Right cardiac atrium (tissue), 5 donors: Measurements from ENCODE around the gene TBC1D22A. TPM values are rescaled to one million over a fixed set of nuclear protein-coding genes. Genes with fewer than 3 reads are reported as not detected.
A peak's percentile ranks its signal among the peaks of the same experiment; 100 is the strongest.

Experiments
- ATAC-seq, 2 donors: fragments of 200-7000 bp; cut with Tn5 transposase; one replicate each; pipeline versions ENCODE4 v1.8.0 to v1.9.1; 2020; ENCODE audit warnings: moderate library complexity in 2 of 2, mild to moderate bottlenecking in 1 of 2
- DNase-seq, 3 donors: peaks; one replicate each; pipeline ENCODE4 v3.0.0-alpha.2; 2020
- H3K27ac ChIP-seq: one replicate; pipeline ENCODE4 v1.5.1; 2013; ENCODE audit warnings: mild to moderate bottlenecking, low read length, control low read depth, moderate library complexity
- H3K27me3 ChIP-seq: one replicate; pipeline ENCODE4 v1.6.1; 2013; ENCODE audit not compliant: control insufficient read depth, insufficient read depth
- H3K4me1 ChIP-seq: one replicate; pipeline ENCODE4 v1.6.1; 2013; ENCODE audit warnings: low read length; ENCODE audit not compliant: control insufficient read depth, insufficient read depth
- H3K4me3 ChIP-seq: one replicate; pipeline ENCODE4 v1.5.1; 2013; ENCODE audit warnings: low read length, control low read depth
- H3K9me3 ChIP-seq: one replicate; pipeline ENCODE4 v1.6.1; 2013; ENCODE audit warnings: low read length; ENCODE audit not compliant: control insufficient read depth
- WGBS: extraction: QIAGEN DNeasy Blood & Tissue Kit; methylation state at CpG from one replicate; pipeline ENCODE4 v1.1.7; 2013; 5-methylcytosine and 5-hydroxymethylcytosine counted together
- intact Hi-C, 4 donors: fragments of 100-400 bp; cut with DNase I; formaldehyde crosslinking; loops; one replicate each; pipeline versions ENCODE4 v1.11.0 to v1.14.0; 2022 to 2023
- polyA plus RNA-seq: library from polyadenylated mRNA; stranded (reverse); fragments of 200-250 nt; gene quantifications from one replicate; pipeline ENCODE4 v1.2.3, GENCODE V29; 2013
- total RNA-seq, 4 donors: library from RNA; stranded (reverse); fragmentation: NEBNext Ultra II Directional; extraction: Animal tissue kit (Norgen Biotek cat#: 25700); gene quantifications; one replicate each; pipeline ENCODE4 v1.2.1, GENCODE V29; 2021
- donor health status: healthy with polysubstance abuse.
- donor health status: DM: no; HTN: yes; CAD: no.
- donor health status: DM: no; HTN: no; CAD: no.
- donor health status: DM: no; HTN: yes; CAD: no; lungs with severe emphysema.
- donor health status: DM: yes; HTN: yes; CAD: no.

TBC1D22A gene
- total and polyA plus RNA-seq, 5 donors, result 12.0 to 17.3 (median 15.7) TPM

GRCh38 chr22:47011859-47012258 is 249.4 kb downstream of the TBC1D22A start:
- Histone ChIP-seq H3K4me3 (no peak overlapping the region), H3K27ac (no peak overlapping the region), H3K4me1 (no peaks in the 10 kb centered on the region), H3K9me3 (no peaks in the 10 kb centered on the region), H3K27me3 (no peaks in the 10 kb centered on the region)
- ATAC-seq (no peak), DNase-seq (no peak)
- intact Hi-C loops, result no loop called here
- 91% methylated on average over 8 of the region's 8 CpGs for WGBS

- no peak overlapping the region for H3K4me3 ChIP-seq
- no peaks in the 10 kb centered on the region for H3K4me1 ChIP-seq
- H3K9me3 ChIP-seq, result no peaks in the 10 kb centered on the region
- intact Hi-C loops, result no loop called here
- 92% methylated on average over 20 of the region's 20 CpGs for WGBS
- H3K27me3 ChIP-seq, result no peaks in the 10 kb centered on the region
- DNase-seq (no peak), ATAC-seq (no peak)
- no peak overlapping the region for H3K27ac ChIP-seq
Observed at GRCh38 chr22:47012589-47013370, 250.3 kb downstream of the TBC1D22A start.

GRCh38 chr22:47013861-47014635 is 251.6 kb downstream of the TBC1D22A start:
- WGBS, result 92% methylated on average over 23 of the region's 23 CpGs
- DNase-seq, result no peak
- Histone ChIP-seq H3K27ac (no peak overlapping the region), H3K27me3 (no peaks in the 10 kb centered on the region), H3K9me3 (no peaks in the 10 kb centered on the region), H3K4me1 (no peaks in the 10 kb centered on the region), H3K4me3 (no peak overlapping the region)
- no peak for ATAC-seq
- intact Hi-C loops, result no loop called here

- intact Hi-C loops, result no loop called here
- no peak overlapping the region for H3K27ac ChIP-seq
- H3K9me3 ChIP-seq, result no peaks in the 10 kb centered on the region
- no peaks in the 10 kb centered on the region for H3K4me1 ChIP-seq
- no peak for DNase-seq
- ATAC-seq, result no peak
- no peaks in the 10 kb centered on the region for H3K27me3 ChIP-seq
- no peak overlapping the region for H3K4me3 ChIP-seq
- 97% methylated on average over 21 of the region's 21 CpGs for WGBS
Observed at GRCh38 chr22:47014636-47015345, 252.3 kb downstream of the TBC1D22A start.

- WGBS, result 91% methylated on average over 16 of the region's 16 CpGs
- Histone ChIP-seq H3K4me3 (no peak overlapping the region), H3K4me1 (no peaks in the 10 kb centered on the region), H3K27ac (no peak overlapping the region), H3K27me3 (no peaks in the 10 kb centered on the region), H3K9me3 (no peaks in the 10 kb centered on the region)
- ATAC-seq (no peak), DNase-seq (no peak)
- intact Hi-C loops, result no loop called here
Observed at GRCh38 chr22:47015589-47016178, 253.2 kb downstream of the TBC1D22A start.

- WGBS, result 96% methylated on average over 22 of the region's 22 CpGs
- Histone ChIP-seq H3K27me3 (no peaks in the 10 kb centered on the region), H3K4me1 (no peaks in the 10 kb centered on the region), H3K9me3 (no peaks in the 10 kb centered on the region), H3K4me3 (no peak overlapping the region), H3K27ac (no peak overlapping the region)
- DNase-seq (no peak), ATAC-seq (no peak)
- intact Hi-C loops, result no loop called here
Observed at GRCh38 chr22:47016631-47017030, 254.2 kb downstream of the TBC1D22A start.

- H3K4me3 ChIP-seq, result no peak overlapping the region
- H3K27ac ChIP-seq, result no peak overlapping the region
- WGBS, result 91% methylated on average over 13 of the region's 13 CpGs
- no peak for ATAC-seq
- no peaks in the 10 kb centered on the region for H3K27me3 ChIP-seq
- H3K4me1 ChIP-seq, result no peaks in the 10 kb centered on the region
- DNase-seq, result no peak
- intact Hi-C loops, result no loop called here
- no peaks in the 10 kb centered on the region for H3K9me3 ChIP-seq
Observed at GRCh38 chr22:47017245-47017644, 254.8 kb downstream of the TBC1D22A start.

GRCh38 chr22:47018010-47018910 is 255.8 kb downstream of the TBC1D22A start:
- no peaks in the 10 kb centered on the region for H3K9me3 ChIP-seq
- no peak for ATAC-seq
- H3K4me1 ChIP-seq, result no peaks in the 10 kb centered on the region
- 86% methylated on average over 32 of the region's 32 CpGs for WGBS
- intact Hi-C loops, result no loop called here
- H3K4me3 ChIP-seq, result no peak overlapping the region
- H3K27me3 ChIP-seq, result no peaks in the 10 kb centered on the region
- DNase-seq, result no peak
- H3K27ac ChIP-seq, result no peak overlapping the region

- no peak for DNase-seq
- intact Hi-C loops, result no loop called here
Observed at GRCh38 chr22:47019012-47019790, 256.8 kb downstream of the TBC1D22A start.

More at GRCh38 chr22:47019012-47019790, 256.8 kb downstream of the TBC1D22A start:
- H3K27ac ChIP-seq, result no peak overlapping the region
- 66% methylated on average over 22 of the region's 22 CpGs for WGBS
- H3K4me1 ChIP-seq, result no peaks in the 10 kb centered on the region
- peak in 1 of 2 donors; percentile 36 for ATAC-seq
- no peaks in the 10 kb centered on the region for H3K27me3 ChIP-seq
- no peaks in the 10 kb centered on the region for H3K9me3 ChIP-seq
- no peak overlapping the region for H3K4me3 ChIP-seq
